ENCODE data around the gene CDH5. TPM values are rescaled to one million over a fixed set of nuclear protein-coding genes. Genes with fewer than 3 reads are reported as not detected.
A peak's percentile ranks its signal among the peaks of the same experiment; 100 is the strongest.

Gene CDH5
- total and polyA plus RNA-seq, 2 of the 13 experiments (the other 11 are each of a cell fraction or from before 2014, with no cell fraction given) = 0.71 to 1.1 TPM

- TF ChIP-seq ZBTB37 (CRISPR knock-in tag; IDR thresholded peaks at IDR 0.05) = no peak
- no peak for TF ChIP-seq GMEB2 (CRISPR knock-in tag; IDR thresholded peaks at IDR 0.05; ENCODE audit: low read depth)
- TF ChIP-seq HIC2 (CRISPR knock-in tag; IDR thresholded peaks at IDR 0.05; ENCODE audit: low read depth) = no peak
- TF ChIP-seq TEF (CRISPR knock-in tag; IDR thresholded peaks at IDR 0.05) = no peak
- no peak for TF ChIP-seq KMT2A (CRISPR knock-in tag; IDR thresholded peaks at IDR 0.05)
- TF ChIP-seq ZHX1 (CRISPR knock-in tag; IDR thresholded peaks at IDR 0.05; ENCODE audit: low read depth) = no peak
- TF ChIP-seq CEBPB (IDR thresholded peaks at IDR 0.05; ENCODE audit: borderline replicate concordance, low read depth, low read length) = no peak
- TF ChIP-seq PHF8 (CRISPR knock-in tag; IDR thresholded peaks at IDR 0.05) = peak; percentile 49
- TF ChIP-seq BCLAF1 (IDR thresholded peaks at IDR 0.05) = no peak
- no peak for TF ChIP-seq ZMAT3 (CRISPR knock-in tag; conservative IDR thresholded peaks at IDR 0.05)
- no peak for TF ChIP-seq RARG (CRISPR knock-in tag; IDR thresholded peaks at IDR 0.05; ENCODE audit: low read depth)
- no peak for TF ChIP-seq SIX4 (CRISPR knock-in tag; IDR thresholded peaks at IDR 0.05)
- no peak for TF ChIP-seq MYNN (CRISPR knock-in tag; IDR thresholded peaks at IDR 0.05; ENCODE audit: low read depth)
- no peak for TF ChIP-seq GFI1 (CRISPR knock-in tag; IDR thresholded peaks at IDR 0.05; ENCODE audit: borderline replicate concordance)
- TF ChIP-seq RFXANK (CRISPR knock-in tag; IDR thresholded peaks at IDR 0.05) = 0 out of 2 replicates have a peak, but pooled peaks have one; percentile 52
- TF ChIP-seq ZNF441 (CRISPR knock-in tag; IDR thresholded peaks at IDR 0.05; ENCODE audit: borderline replicate concordance) = no peak
- peak; percentile 74 for TF ChIP-seq POLR2G (IDR thresholded peaks at IDR 0.05; ENCODE audit: low read depth, low read length)
- no peak for TF ChIP-seq ZNF652 (CRISPR knock-in tag; IDR thresholded peaks at IDR 0.05; ENCODE audit: borderline replicate concordance, low read depth)
Observed at GRCh38 chr16:66408163-66409048, 41.9 kb downstream of the CDH5 start (continued).

Data from HepG2 (cell line).